MM.1S (cell line): ENCODE measurements around the gene HINT2.

Experiments used
- EZH2 ChIP-seq: fragments of 300-600 bp; sonication (generic); optimal IDR thresholded peaks from 2 replicates; pipeline ENCODE3; 2017; ENCODE audit warnings: low read depth, mild to moderate bottlenecking, antibody characterized with exemption, low read length, mixed read lengths
- TF ChIP-seq, protein P1 (sequence below): fragments of 300-600 bp; sonication (generic); IDR thresholded peaks from 2 replicates; pipeline ENCODE4 v1.5.1; 2016; ENCODE audit warnings: antibody characterized with exemption, low read length, mixed read lengths

GRCh38 chr9:35835766-35836165, 20.9 kb upstream of the HINT2 start:
- TF ChIP-seq, protein P1, sequence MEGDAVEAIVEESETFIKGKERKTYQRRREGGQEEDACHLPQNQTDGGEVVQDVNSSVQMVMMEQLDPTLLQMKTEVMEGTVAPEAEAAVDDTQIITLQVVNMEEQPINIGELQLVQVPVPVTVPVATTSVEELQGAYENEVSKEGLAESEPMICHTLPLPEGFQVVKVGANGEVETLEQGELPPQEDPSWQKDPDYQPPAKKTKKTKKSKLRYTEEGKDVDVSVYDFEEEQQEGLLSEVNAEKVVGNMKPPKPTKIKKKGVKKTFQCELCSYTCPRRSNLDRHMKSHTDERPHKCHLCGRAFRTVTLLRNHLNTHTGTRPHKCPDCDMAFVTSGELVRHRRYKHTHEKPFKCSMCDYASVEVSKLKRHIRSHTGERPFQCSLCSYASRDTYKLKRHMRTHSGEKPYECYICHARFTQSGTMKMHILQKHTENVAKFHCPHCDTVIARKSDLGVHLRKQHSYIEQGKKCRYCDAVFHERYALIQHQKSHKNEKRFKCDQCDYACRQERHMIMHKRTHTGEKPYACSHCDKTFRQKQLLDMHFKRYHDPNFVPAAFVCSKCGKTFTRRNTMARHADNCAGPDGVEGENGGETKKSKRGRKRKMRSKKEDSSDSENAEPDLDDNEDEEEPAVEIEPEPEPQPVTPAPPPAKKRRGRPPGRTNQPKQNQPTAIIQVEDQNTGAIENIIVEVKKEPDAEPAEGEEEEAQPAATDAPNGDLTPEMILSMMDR: no peak
- no peak for TF ChIP-seq EZH2
